NCI-H345 treated with DMSO at 0.1 percent for 48 hours (cell line): ENCODE data around the gene KSR2.
A peak's percentile ranks its signal among the peaks of the same experiment; 100 is the strongest.

Source experiments
- DNase-seq: peaks from one replicate; lab custom pipeline; 2025; ENCODE audit not compliant: unreplicated experiment; lab: John Stamatoyannopoulos, UW

The KSR2 gene

GRCh38 chr12:117968151-117968789 lies 520 bp downstream of the KSR2 start:
- no peak for DNase-seq

- DNase-seq: peak; percentile 13
Measured at GRCh38 chr12:117967512-117967911, 1.3 kb downstream of the KSR2 start.

GRCh38 chr12:117967043-117967442 lies 1.7 kb downstream of the KSR2 start:
- DNase-seq: no peak

DNA sequence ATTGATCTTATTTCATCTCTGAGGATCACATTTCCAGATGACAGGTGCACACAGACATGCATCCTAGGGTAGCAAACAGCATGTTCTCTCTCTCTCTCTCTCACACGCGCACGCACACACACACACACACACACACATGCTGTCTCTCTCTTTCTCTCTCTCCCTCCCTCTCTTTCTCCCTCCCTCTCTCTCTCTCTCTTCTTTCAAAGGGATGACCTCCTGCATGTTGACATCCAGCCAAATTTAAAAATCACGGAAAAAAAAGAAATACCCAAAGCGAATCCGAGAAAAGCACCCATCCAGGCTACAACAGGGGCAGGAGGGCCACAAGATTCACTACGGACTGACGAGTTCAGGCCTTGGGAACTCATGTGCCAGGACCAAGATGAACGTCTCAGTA lies 2.3 kb downstream of the KSR2 start:
- no peak for DNase-seq

- DNase-seq: no peak
Measured at GRCh38 chr12:117963836-117964235, 5.0 kb downstream of the KSR2 start.

- DNase-seq: no peak
Measured at GRCh38 chr12:117936722-117937484, 31.9 kb downstream of the KSR2 start.

DNA sequence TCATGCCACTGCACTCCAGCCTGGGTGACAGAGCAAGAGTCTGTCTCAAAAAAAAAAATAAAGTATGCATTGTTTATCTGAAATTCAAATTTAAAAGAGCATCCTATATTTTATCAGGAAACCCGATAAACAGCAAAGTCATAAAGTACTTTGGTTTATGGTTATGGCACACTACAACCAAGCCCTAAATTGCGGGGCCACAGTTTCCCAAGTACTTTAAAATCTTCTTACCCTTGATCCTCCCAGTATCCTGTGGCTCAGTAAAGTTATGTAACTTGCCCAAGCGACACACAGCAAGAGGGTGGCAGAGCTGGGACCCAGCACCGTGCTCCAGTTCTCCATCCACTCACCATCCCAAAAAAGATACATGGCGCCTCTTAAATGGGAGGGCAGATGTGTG lies 35.2 kb downstream of the KSR2 start:
- no peak for DNase-seq

DNA sequence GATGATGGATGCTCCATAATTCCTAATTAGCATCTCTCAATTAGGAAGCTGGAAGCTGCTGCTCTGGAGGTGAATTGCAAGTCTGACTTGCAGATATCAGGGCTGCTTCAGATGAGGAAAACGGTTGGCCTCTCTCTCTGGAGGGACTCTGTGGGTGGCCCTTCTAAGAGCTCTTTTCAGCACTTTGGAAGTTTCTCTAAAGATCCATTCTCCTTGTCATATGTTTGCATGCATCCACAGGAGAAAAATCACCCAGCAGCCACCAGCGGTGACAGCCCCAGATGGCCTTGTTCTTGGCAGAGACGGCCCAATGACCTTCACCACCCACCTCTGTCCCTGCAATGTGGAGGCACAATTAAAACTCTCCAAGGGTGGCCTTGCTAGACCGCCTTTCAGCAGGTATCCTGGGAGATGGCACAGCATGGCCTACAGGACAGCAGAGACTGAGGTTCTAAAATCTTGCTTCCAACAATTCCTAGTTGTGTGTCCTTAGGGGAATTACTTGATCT lies 42.3 kb downstream of the KSR2 start:
- no peak for DNase-seq

- DNase-seq: no peak
Measured at GRCh38 chr12:117921929-117922777, 46.6 kb downstream of the KSR2 start.

DNA sequence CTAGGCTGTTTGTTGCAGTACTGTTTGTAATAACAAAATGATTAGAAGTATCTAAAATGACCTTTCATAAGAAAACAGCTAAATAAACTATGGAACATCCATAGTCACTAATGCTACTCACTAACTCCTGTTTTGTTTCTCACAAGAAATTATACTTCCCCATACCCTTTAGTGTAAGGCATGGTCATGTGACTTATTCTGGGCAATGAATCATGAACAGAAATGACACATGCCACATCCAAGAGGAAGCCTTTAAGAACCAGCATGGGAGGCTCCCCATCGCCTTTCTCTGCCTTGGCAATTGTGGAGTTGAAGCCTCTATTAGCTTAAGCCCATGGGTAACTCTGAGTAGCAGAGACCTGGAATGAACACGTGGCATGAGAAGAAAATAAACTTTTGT lies 49.3 kb downstream of the KSR2 start:
- DNase-seq: no peak

GRCh38 chr12:117914686-117915085 lies 54.1 kb downstream of the KSR2 start:
- DNase-seq: no peak

- DNase-seq: no peak
Measured at GRCh38 chr12:117912756-117913155, 56.0 kb downstream of the KSR2 start.

GRCh38 chr12:117908411-117908810 lies 60.4 kb downstream of the KSR2 start:
- DNase-seq: no peak

GRCh38 chr12:117907108-117907689 lies 61.6 kb downstream of the KSR2 start:
- DNase-seq: no peak

DNA sequence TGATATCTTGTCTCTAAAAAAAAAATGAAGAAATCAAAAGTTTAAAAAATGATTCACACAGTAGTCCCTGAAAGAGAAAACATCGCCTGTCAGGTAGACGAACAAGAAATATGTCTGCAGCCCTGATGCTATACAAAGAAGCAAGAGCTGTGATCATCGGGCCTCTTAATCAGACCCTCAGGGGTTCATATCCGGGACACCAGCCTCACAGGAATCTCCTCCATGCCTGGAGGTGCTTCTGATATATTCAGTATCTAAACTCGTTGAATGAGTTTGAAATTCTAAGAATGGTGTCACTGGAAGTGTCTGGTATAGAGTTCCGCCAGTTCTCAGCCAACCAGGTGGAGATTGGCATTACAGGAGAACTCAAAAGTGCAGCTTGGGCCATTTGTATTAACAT lies 64.7 kb downstream of the KSR2 start:
- no peak for DNase-seq

DNA sequence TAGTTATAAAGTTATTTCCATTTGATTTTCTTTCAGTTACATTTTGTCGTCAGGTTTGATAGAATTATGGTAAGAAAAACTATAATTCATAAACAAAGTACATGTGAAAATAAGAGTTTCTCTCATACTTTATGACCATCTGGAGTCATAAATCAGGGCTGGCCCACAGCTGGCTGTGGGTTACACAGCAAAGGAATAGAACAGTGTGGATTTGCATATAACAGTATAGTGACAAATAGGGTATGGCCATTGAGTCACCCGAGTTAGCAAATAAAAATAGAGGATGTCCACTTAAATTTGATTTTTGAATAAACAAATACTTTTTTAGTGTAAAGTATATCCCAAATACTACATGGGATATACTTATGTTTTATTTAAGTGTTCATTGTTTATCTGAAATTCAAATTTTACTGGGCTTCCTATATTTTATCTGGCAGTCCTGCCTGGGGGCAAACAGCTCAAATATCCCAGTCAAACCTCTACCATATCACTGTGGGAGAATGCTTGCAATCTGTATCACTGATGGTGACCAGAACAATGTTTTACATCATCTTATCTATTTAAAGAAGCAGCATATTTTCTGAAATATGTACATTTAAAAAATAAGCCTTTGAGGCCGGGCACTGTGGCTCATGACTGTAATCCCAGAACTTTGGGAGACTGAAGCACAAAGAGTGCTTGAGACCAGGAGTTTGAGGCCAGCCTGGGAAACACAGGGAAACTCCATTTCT lies 65.5 kb downstream of the KSR2 start:
- no peak for DNase-seq

DNA sequence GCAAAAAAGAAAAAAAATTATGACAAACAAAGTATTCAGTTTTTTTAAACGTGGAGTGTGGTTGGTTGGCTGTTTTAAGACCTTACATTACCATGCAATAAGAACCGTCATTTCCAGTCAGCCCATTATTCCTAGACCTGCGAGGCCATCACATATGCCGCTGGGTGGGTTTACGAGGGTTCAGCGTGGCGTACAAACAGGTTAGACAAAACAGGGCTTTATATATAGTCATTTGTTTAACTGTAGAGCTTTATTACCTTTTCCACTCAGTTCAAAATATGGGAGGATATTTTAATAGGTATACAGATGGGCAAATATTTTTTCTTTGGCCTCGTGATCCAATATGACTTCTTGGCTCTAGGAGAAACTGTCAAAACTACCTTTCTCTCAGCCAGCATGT lies 67.2 kb downstream of the KSR2 start:
- DNase-seq: no peak

DNA sequence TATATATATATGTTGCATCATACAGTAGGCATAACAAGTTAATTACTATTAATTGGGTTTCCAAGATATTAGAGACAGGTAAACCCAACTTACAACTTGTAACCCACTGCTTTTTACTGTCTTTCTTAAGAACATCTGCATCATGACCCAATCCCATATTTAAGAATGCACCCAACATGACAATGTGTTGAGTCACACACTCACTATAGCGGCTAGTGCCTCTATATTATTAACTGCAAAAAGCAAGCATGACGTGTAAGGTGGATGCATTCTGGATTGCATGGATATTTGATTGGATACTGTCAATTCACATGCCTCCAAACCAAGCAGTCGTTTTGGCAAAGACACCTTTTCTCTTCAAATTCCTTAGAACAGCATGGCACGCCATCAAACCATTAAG lies 68.2 kb downstream of the KSR2 start:
- no peak for DNase-seq

GRCh38 chr12:117897372-117898161 lies 71.2 kb downstream of the KSR2 start:
- DNase-seq: no peak

DNA sequence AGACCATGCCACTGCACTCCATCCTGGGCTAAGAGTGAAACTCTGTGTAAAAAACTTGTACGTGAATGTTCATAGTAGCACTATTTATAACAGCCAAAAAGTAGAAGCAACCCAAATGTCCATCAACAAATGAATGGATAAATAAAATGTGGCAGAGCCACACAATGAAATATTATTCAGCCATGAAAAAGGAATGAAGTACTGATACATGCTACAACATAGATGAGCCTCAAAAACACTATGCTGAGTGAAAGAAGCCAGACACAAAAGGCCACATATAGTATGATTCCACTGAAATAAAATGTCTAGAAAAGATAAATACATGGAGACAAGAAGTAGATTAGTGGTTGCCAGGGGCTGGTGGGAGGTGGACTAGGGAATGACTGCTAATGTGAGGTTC lies 72.8 kb downstream of the KSR2 start:
- DNase-seq: no peak
